Mucosa of stomach (tissue), 1 donor: ENCODE measurements around the gene KRT13.
A peak's percentile ranks its signal among the peaks of the same experiment; 100 is the strongest.

ENCODE experiments used
- H3K27me3 ChIP-seq: one replicate; pipeline ENCODE4 v1.7.0; 2013; ENCODE audit warnings: mild to moderate bottlenecking, low read length; ENCODE audit not compliant: control insufficient read depth, insufficient read depth
- H3K36me3 ChIP-seq: one replicate; pipeline ENCODE4 v1.7.0; 2013; ENCODE audit warnings: low read length; ENCODE audit not compliant: control insufficient read depth, insufficient read depth
- H3K4me1 ChIP-seq: one replicate; pipeline ENCODE4 v1.7.0; 2013; ENCODE audit warnings: mild to moderate bottlenecking, low read length; ENCODE audit not compliant: control insufficient read depth, insufficient read depth
- H3K4me3 ChIP-seq: one replicate; pipeline ENCODE4 v1.7.0; 2013; ENCODE audit warnings: low read length
- H3K9ac ChIP-seq: one replicate; pipeline ENCODE4 v1.7.0; 2013; ENCODE audit warnings: mild to moderate bottlenecking, low read length, moderate library complexity
- H3K9me3 ChIP-seq: one replicate; pipeline ENCODE4 v1.7.0; 2013; ENCODE audit warnings: mild to moderate bottlenecking, low read length, moderate library complexity; ENCODE audit not compliant: control insufficient read depth
- donor health status: Pancreatic carcinoma.

Gene KRT13

GRCh38 chr17:41512546-41513167 lies 7.2 kb upstream of the KRT13 start:
- peaks cover 3% of the 10 kb centered on the region for H3K27me3 ChIP-seq
- peaks cover 28% of the 10 kb centered on the region for H3K4me1 ChIP-seq
- no peaks in the 10 kb centered on the region for H3K36me3 ChIP-seq
- no peaks in the 10 kb centered on the region for H3K9me3 ChIP-seq
- H3K4me3 ChIP-seq: no peak overlapping the region
- H3K9ac ChIP-seq: no peak overlapping the region

DNA sequence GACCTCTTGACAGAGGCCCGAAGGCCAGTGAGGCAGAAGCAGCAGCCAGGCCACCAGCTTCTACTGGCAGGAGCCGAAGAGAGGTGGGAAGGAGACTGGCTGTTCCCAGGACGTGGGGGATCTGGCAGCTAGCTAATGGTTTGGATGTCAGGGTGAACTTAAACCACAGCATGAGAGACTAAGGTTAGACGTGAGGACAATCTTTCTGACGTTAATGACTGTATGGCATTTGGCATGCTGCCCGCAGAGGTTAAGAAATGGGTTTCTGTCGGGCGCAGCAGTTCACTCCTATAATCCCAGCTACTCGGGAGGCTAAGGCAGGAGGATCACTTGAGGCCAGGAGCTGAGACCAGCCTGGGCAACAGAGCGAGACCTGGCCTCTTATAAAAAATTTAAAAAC lies 6.3 kb upstream of the KRT13 start:
- Histone ChIP-seq H3K4me1 (peaks cover 37% of the 10 kb centered on the region), H3K36me3 (no peaks in the 10 kb centered on the region), H3K27me3 (peaks cover 3% of the 10 kb centered on the region), H3K4me3 (no peak overlapping the region), H3K9me3 (no peaks in the 10 kb centered on the region), H3K9ac (peak overlapping the region; percentile 26)

DNA sequence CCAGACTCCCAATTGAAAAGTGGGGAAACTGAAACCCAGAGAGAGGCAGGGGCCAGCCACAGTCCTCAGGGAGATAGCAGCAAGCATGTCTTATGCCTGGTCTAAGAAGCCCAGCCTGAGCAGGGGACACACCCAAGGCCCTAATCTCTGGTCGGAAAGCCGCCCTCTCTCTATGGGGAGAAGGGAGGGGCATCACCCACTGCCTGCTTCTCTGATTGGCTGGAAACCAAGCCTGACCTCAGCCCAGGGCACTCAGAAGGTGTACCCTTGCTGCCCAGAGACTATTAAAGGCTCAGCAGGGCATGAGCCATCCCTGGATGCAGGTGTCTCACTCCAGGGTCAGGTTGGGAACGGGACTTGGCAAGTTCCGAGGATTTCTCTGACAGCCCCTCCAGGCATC lies 5.7 kb upstream of the KRT13 start:
- H3K9ac ChIP-seq: peak overlapping the region; percentile 26
- no peaks in the 10 kb centered on the region for H3K36me3 ChIP-seq
- H3K4me1 ChIP-seq: peaks cover 37% of the 10 kb centered on the region
- peaks cover 3% of the 10 kb centered on the region for H3K27me3 ChIP-seq
- H3K4me3 ChIP-seq: no peak overlapping the region
- no peaks in the 10 kb centered on the region for H3K9me3 ChIP-seq

DNA sequence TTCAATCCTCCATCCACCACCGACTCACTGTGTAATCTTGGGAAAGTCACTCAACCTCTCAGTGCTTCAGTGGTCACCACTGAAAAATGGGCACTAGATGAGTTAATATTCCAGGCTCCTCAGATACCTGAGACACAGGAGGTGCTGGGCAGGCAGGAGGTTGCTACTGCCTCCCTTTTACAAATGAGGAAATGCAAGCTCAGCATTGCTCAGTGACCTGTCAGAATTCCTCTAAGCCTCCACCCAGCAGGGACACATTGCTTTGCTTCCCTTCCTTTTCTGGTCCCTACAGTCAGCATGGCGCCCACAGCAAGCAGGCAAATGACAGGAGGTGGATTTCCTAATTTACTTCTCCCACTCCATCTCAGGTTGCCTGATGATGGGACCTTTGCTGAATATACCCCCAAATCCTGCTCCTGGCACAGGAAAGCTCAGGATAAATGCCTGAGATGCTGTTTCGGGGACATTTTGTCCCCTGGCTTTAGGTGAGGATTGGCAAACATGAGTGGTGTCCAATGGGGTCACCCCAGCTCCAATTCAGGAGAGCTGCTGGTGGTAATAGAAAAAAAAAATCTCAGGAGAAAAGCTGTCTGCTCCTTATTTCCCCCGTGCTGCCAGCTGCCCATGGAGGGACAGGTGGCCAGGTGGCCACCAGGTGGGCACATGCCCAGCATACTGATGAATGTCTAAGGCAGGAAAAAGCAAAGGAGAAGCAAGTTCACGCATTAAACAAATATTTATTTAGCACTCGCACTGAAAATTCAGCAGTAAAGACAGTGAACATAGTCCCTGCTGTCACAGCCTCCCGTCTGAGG lies 5.0 kb upstream of the KRT13 start:
- Histone ChIP-seq H3K9ac (no peak overlapping the region), H3K27me3 (peaks cover 3% of the 10 kb centered on the region), H3K4me1 (peaks cover 42% of the 10 kb centered on the region), H3K4me3 (no peak overlapping the region), H3K9me3 (no peaks in the 10 kb centered on the region), H3K36me3 (no peaks in the 10 kb centered on the region)

DNA sequence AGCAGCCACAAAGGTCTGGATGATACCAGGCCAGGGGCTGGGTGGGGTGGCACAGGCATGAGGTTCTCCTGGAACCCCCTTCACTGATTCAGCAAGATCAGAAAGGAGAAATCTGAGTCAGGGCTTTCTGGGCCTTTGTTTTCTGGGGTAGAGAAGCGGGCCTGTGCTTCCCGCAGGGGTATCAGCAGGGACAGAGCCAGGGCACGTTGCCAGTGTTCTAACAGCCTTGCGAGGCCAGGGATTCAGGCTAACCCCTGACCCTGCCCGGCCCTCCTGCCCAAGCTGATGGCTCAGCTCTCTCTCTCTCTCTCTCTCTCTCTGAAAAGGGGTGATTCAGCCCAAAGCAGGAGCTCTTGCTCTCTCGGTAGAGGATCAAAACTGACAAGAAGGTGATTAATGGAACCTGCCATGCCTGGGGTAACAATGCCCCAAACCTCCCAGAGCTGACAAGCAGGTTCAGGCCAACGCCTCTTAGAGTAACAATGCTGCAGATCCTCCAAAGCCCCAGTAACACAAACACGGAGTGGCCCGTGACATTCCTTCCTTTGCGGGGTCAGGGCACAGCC lies 2.0 kb upstream of the KRT13 start:
- Histone ChIP-seq H3K4me3 (no peak overlapping the region), H3K4me1 (peaks cover 42% of the 10 kb centered on the region), H3K27me3 (peaks cover 3% of the 10 kb centered on the region), H3K9ac (no peak overlapping the region), H3K36me3 (no peaks in the 10 kb centered on the region), H3K9me3 (no peaks in the 10 kb centered on the region)

DNA sequence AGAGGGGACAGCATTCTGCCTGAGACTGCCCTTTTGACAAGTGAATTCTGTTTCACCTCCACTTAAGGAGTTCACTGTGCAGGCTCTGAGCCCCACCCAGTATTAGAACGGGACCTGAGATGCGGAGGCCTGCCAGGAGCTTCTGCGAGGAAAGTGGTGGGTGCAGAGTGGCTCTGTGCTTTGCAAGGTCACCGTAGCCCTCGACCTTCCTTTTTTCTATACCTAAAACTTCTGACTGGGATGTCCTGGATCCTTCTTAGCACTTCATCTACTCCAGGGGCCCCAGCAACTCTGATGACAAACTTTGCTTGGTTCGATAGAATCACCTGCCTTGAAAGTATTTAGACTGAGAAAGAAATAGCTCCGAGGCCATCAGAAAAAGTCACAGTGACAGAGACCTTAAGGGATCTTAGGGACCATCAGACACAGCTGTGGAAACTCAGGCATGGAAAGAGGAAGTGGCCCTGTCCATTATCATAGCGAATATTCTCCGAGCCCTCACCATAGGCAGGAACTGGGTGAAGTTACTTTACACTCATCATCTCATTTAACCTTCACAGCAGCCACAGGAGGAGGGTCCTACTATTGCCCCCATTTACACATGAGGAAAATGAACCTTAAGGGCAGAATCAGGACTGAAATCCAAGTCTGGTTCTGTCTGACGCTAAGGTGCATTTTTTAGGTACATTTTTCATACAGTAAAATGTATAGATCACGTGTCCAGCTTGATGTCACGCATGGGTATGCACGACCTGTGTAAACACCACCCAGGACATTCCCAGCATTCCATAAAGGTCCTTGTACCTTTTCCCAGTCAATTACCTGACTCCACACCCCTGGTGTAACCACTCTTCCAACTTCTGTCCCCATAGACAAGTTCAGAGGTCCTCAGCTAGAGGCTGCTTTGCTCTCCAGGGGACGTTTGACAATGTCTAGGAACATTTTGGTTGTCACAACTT lies 676 bp upstream of the KRT13 start:
- peaks cover 3% of the 10 kb centered on the region for H3K27me3 ChIP-seq
- H3K9me3 ChIP-seq: no peaks in the 10 kb centered on the region
- H3K36me3 ChIP-seq: no peaks in the 10 kb centered on the region
- no peak overlapping the region for H3K4me3 ChIP-seq
- peaks cover 33% of the 10 kb centered on the region for H3K4me1 ChIP-seq
- no peak overlapping the region for H3K9ac ChIP-seq

DNA sequence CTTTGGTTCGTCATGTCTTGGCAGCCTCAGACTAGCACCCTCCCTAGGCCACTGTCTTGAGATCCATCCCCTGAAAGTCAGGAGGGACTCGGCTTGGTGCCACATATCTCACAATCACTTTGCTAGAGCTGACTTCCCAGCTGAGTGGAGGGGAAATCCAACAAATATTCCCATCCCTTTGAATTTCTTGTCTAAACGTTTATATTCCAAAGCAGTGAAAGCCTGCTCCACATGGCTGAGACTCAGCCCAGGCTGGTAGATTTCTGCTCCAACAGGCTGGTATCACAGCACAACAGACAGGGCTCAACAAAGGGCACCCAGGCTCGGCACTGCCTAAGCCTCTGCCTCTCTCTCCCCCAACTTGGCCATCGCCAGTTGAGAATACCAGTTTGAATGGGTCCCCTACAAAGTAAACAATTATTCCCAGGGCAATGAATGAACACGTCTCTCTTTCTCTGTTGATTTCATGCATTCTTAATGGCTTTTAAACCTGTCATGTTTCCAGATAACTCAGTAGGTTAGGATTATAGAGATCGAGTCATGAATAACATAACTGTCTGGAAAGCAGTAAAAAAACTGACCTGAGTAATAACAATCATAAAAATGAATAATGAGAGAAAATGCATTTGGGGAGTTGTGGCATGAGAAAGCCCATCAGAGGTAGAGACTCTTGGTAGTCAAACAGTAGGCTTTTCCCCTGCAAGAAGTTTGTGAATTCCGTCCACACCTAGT lies 1.0 kb downstream of the KRT13 start:
- Histone ChIP-seq H3K27me3 (peaks cover 3% of the 10 kb centered on the region), H3K36me3 (no peaks in the 10 kb centered on the region), H3K4me3 (no peak overlapping the region), H3K4me1 (peaks cover 26% of the 10 kb centered on the region), H3K9ac (no peak overlapping the region), H3K9me3 (no peaks in the 10 kb centered on the region)

DNA sequence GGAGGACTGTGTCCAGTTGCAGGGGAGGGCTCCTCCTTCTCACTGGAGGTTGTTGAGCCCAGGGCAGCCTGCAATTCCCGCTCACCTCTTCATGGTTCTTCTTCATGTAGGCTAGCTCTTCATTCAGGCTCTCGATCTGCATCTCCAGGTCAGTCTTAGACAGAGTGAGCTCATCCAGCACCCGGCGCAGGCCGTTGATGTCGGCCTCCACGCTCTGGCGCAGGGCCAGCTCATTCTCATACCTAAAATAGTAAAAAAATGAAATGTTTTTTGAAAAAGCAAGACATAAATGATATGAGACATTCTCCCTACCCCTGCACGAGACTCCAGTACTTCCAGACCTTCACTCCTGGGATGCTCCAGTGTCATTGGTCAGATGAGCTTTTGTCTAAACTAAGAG lies 2.2 kb downstream of the KRT13 start:
- no peak overlapping the region for H3K9ac ChIP-seq
- peaks cover 3% of the 10 kb centered on the region for H3K27me3 ChIP-seq
- peaks cover 26% of the 10 kb centered on the region for H3K4me1 ChIP-seq

DNA sequence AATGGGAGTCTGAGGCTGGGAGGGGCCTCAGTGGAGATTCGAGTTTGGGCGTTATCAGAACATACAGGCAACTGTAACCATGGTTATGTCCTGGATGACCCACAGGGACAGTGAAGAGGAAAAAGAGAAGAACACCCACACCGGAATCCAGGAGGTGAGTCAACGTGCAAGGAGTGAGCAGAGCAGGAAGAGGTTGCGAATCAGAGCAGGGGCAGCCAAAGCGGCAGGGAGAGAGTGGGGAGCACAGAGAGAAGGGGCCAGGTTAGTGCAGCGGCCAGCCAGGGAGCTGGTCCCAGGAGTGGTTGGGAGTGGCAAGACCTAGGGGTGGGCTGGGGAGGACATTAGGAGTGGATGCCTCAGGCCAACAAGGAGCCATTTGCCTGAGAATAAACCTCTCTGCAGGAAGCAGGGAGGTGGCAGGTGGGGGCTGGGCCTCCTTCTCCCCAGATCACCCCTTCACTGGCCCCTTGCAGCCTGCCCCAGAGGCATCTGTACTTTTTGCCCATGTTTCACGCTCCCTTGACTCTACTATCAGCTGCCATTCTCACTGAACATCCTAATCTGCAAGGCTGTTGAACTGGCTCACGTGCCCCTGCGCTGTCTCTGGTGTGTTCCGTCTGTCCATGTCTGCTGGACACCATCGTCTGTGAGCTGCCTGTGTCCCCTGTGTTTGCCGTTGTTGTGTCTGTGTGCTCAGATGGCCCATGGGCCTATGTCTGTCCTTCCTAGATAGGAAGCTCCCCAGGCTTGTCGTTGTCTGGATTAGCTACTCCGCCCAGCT lies 5.1 kb downstream of the KRT13 start:
- H3K9me3 ChIP-seq: no peaks in the 10 kb centered on the region
- H3K27me3 ChIP-seq: no peaks in the 10 kb centered on the region
- no peaks in the 10 kb centered on the region for H3K36me3 ChIP-seq
- H3K4me3 ChIP-seq: no peak overlapping the region
- H3K9ac ChIP-seq: no peak overlapping the region
- peaks cover 23% of the 10 kb centered on the region for H3K4me1 ChIP-seq

More for the DNA sequence above, 2.2 kb downstream of the KRT13 start:
- Histone ChIP-seq H3K4me3 (no peak overlapping the region), H3K9me3 (no peaks in the 10 kb centered on the region), H3K36me3 (no peaks in the 10 kb centered on the region)

GRCh38 chr17:41499714-41500113 lies 5.7 kb downstream of the KRT13 start:
- Histone ChIP-seq H3K36me3 (no peaks in the 10 kb centered on the region), H3K9me3 (no peaks in the 10 kb centered on the region), H3K4me3 (no peak overlapping the region), H3K27me3 (no peaks in the 10 kb centered on the region), H3K9ac (no peak overlapping the region), H3K4me1 (peaks cover 23% of the 10 kb centered on the region)

- H3K4me1 ChIP-seq: peaks cover 23% of the 10 kb centered on the region
- H3K4me3 ChIP-seq: no peak overlapping the region
Observed at GRCh38 chr17:41498276-41498675, 7.1 kb downstream of the KRT13 start.

More at GRCh38 chr17:41498276-41498675, 7.1 kb downstream of the KRT13 start:
- Histone ChIP-seq H3K9me3 (no peaks in the 10 kb centered on the region), H3K9ac (no peak overlapping the region), H3K27me3 (no peaks in the 10 kb centered on the region), H3K36me3 (no peaks in the 10 kb centered on the region)
